BLaER1 (cell line): ENCODE results near the gene CDC42BPB.
A peak's percentile ranks its signal among the peaks of the same experiment; 100 is the strongest.

Experiments
- H3K27ac ChIP-seq: shearing (Covaris generic); formaldehyde crosslinking; 2 replicates; pipeline ENCODE4 v1.8.1; 2022
- H3K27me3 ChIP-seq: shearing (Covaris generic); formaldehyde crosslinking; 2 replicates; pipeline ENCODE4 v1.8.1; 2022
- H3K36me3 ChIP-seq: shearing (Covaris generic); formaldehyde crosslinking; 2 replicates; pipeline ENCODE4 v1.8.1; 2022
- H3K4me1 ChIP-seq: shearing (Covaris generic); formaldehyde crosslinking; 2 replicates; pipeline ENCODE4 v1.8.1; 2022
- H3K4me2 ChIP-seq: shearing (Covaris generic); formaldehyde crosslinking; 2 replicates; pipeline ENCODE4 v1.8.1; 2022
- H3K4me3 ChIP-seq: shearing (Covaris generic); formaldehyde crosslinking; 2 replicates; pipeline ENCODE4 v1.8.1; 2022
- H3K9ac ChIP-seq: shearing (Covaris generic); formaldehyde crosslinking; 2 replicates; pipeline ENCODE4 v1.8.1; 2022
- H3K9me3 ChIP-seq: shearing (Covaris generic); formaldehyde crosslinking; 2 replicates; pipeline ENCODE4 v1.8.1; 2022
- H4K20me1 ChIP-seq: shearing (Covaris generic); formaldehyde crosslinking; 2 replicates; pipeline ENCODE4 v1.8.1; 2022
- Cebpa-rat ChIP-seq: shearing (Covaris generic); IDR thresholded peaks from 2 replicates; pipeline ENCODE4 v1.8.1; 2022

CDC42BPB gene, protein sequence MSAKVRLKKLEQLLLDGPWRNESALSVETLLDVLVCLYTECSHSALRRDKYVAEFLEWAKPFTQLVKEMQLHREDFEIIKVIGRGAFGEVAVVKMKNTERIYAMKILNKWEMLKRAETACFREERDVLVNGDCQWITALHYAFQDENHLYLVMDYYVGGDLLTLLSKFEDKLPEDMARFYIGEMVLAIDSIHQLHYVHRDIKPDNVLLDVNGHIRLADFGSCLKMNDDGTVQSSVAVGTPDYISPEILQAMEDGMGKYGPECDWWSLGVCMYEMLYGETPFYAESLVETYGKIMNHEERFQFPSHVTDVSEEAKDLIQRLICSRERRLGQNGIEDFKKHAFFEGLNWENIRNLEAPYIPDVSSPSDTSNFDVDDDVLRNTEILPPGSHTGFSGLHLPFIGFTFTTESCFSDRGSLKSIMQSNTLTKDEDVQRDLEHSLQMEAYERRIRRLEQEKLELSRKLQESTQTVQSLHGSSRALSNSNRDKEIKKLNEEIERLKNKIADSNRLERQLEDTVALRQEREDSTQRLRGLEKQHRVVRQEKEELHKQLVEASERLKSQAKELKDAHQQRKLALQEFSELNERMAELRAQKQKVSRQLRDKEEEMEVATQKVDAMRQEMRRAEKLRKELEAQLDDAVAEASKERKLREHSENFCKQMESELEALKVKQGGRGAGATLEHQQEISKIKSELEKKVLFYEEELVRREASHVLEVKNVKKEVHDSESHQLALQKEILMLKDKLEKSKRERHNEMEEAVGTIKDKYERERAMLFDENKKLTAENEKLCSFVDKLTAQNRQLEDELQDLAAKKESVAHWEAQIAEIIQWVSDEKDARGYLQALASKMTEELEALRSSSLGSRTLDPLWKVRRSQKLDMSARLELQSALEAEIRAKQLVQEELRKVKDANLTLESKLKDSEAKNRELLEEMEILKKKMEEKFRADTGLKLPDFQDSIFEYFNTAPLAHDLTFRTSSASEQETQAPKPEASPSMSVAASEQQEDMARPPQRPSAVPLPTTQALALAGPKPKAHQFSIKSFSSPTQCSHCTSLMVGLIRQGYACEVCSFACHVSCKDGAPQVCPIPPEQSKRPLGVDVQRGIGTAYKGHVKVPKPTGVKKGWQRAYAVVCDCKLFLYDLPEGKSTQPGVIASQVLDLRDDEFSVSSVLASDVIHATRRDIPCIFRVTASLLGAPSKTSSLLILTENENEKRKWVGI (N-terminal part only)

DNA sequence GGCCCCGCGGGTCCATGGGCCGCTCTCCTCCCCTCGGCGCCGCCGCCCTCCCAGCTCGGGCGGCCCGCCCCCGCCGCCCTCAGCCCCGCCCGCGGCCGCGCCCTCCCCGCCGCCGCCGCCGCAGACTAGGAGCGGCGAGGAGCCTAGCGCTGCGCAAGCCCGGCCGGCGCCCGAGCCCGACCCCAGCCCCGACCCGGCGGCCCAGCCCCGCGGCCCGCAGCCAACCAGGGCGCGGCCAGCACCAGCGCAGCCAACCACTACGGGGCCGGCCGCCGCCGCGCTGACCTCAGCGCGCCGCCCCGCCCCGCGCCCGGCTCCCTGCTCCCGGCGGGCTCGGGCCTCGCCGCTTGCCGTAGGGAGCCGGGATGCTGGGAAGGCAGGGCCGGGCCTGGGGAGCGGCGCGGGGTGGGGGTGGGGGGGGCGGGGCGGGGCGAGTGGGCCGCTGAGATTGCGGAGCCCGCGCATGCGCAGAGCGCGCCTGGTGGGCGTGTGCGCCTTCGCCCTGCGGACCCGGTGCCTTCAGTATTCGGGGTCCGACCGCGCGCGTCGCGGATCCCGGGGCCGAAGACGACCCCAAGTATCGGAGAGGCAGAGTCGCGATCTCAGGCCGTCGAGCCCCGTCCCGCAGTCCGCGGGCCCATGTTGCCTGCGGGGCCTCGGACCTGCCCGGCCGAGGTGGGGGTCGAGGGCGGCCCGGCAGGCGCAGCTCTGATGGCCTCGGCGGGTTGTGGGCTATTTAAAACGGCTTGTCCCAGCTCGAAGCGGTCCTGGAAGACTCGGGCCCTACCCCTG, at the start of gene CDC42BPB:
Gene CDC42BPB, minus strand, starts transcription at position 178 of the 792 bp plus-strand sequence. CDS start 376 bp downstream, outside the sequence.
- Histone ChIP-seq H4K20me1 (0 out of 2 replicates have a peak, but pooled peaks cover 9% of the 10 kb centered on the region), H3K9ac (peak within 1 kb of the TSS; percentile 74), H3K36me3 (no peaks in the 10 kb centered on the region), H3K4me3 (peak within 1 kb of the TSS; percentile 75), H3K4me1 (peaks cover 15% of the 10 kb centered on the region), H3K4me2 (peak within 1 kb of the TSS; percentile 78), H3K27ac (0 out of 2 replicates have a peak within 1 kb of the TSS, but pooled peaks have one; percentile 38), H3K27me3 (peaks cover 37% of the 10 kb centered on the region), H3K9me3 (peaks cover 4% of the 10 kb centered on the region; the same call in 1 of the 2 replicates)
- TF ChIP-seq Cebpa-rat, result no peak

DNA sequence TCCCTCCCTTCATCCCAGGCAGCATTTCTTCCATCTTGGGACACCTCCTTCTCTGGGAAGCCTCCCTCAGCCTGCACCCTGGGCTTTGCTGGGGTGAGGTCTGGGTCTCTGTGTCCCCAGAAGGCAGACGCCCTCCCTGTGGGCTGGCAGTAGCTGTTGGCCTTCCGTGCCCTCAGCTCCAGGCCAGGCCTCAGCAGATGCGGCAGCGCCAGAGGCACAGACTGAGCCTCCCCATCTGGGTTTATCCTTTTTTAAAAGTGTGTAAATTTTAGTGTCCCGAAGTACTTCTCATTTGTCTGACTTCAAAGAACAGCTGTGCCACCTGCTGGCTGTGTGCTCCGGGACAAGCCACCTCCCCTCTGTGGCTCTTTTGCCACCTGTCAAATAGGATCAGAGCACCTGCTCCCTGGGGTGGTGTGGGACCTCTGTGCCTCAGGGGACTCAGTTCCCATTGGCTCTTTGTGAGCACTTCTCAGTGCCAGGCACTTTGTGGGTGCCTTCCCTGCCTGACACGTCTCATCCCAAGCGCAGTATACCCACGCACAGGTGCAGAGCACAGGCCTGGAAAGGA, 48.3 kb upstream of the CDC42BPB start:
- no peaks in the 10 kb centered on the region for H3K36me3 ChIP-seq
- no peak overlapping the region for H3K9ac ChIP-seq
- no peak overlapping the region for H3K4me3 ChIP-seq
- peak overlapping the region; percentile 23; the same call in 1 of the 2 replicates for H3K27ac ChIP-seq
- H3K9me3 ChIP-seq, result no peaks in the 10 kb centered on the region
- peaks cover 48% of the 10 kb centered on the region for H3K27me3 ChIP-seq
- H3K4me2 ChIP-seq, result peak overlapping the region; percentile 65
- no peak for TF ChIP-seq Cebpa-rat
- peaks cover 23% of the 10 kb centered on the region for H4K20me1 ChIP-seq
- H3K4me1 ChIP-seq, result peaks cover 67% of the 10 kb centered on the region

DNA sequence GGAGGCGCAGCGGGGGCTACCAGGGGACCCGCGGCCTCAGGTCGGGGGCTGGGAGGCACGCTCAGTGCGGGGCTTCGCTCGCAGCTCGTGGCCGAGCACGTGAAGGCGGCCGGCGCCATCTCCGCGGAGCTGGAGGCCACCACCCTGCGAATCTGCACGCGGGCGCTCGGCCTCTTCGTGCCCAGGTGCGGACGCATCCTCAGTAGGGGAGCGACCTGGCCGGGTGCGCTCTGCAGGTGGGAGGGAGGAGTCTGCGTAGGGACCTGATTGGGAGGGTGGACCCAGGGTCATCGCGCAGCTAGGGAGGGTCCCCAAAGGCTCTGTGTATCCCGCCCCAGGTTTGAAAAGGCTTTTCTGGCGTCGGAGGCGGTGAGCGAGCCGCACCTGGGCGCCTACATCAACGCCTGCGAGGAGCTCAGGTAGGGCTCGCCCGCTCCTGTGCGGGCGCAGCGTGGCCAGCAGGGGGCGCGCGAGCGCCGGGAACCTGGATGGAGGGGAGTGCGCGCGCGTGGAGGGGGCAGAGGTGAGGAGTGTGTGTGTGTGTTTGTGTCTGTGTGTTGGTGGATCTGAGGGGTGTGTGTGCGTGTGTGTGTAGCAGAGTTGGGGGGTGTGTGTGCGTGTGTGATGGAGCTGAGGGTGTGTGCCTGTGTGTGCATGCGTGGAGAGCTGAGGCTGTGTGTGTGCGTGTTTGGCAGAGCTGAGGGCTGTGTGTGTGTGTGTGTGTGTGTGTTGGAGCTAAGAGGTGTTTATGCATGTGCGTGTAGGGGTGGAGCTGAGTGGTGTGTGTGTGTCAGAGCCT, 47.5 kb upstream of the CDC42BPB start:
- no peaks in the 10 kb centered on the region for H3K9me3 ChIP-seq
- no peak for TF ChIP-seq Cebpa-rat
- H3K4me1 ChIP-seq, result peaks cover 66% of the 10 kb centered on the region
- no peaks in the 10 kb centered on the region for H3K36me3 ChIP-seq
- no peak overlapping the region for H3K27ac ChIP-seq
- H3K9ac ChIP-seq, result no peak overlapping the region
- H3K4me2 ChIP-seq, result peak overlapping the region; percentile 65
- peaks cover 23% of the 10 kb centered on the region for H4K20me1 ChIP-seq
- H3K27me3 ChIP-seq, result peaks cover 54% of the 10 kb centered on the region
- no peak overlapping the region for H3K4me3 ChIP-seq

DNA sequence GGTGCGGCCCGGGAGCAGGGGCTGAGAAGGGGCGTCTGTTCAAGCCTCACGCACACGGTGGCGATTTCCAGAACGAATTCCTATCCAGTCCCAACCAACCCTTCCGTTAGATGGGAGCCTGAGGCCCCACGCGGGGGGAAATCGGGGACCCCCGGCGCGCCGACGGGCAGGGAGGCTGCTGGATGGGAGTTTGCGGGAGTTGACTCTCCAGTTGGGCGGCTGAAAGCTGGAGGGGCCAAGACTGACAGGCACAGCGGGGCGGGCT, 47.0 kb upstream of the CDC42BPB start:
- H4K20me1 ChIP-seq, result peaks cover 23% of the 10 kb centered on the region
- peak overlapping the region; percentile 65; the same call in 1 of the 2 replicates for H3K4me2 ChIP-seq
- no peaks in the 10 kb centered on the region for H3K9me3 ChIP-seq
- H3K4me1 ChIP-seq, result peaks cover 68% of the 10 kb centered on the region
- no peak overlapping the region for H3K9ac ChIP-seq
- no peak overlapping the region for H3K27ac ChIP-seq
- TF ChIP-seq Cebpa-rat, result no peak
- peaks cover 54% of the 10 kb centered on the region for H3K27me3 ChIP-seq
- H3K4me3 ChIP-seq, result no peak overlapping the region
- no peaks in the 10 kb centered on the region for H3K36me3 ChIP-seq

DNA sequence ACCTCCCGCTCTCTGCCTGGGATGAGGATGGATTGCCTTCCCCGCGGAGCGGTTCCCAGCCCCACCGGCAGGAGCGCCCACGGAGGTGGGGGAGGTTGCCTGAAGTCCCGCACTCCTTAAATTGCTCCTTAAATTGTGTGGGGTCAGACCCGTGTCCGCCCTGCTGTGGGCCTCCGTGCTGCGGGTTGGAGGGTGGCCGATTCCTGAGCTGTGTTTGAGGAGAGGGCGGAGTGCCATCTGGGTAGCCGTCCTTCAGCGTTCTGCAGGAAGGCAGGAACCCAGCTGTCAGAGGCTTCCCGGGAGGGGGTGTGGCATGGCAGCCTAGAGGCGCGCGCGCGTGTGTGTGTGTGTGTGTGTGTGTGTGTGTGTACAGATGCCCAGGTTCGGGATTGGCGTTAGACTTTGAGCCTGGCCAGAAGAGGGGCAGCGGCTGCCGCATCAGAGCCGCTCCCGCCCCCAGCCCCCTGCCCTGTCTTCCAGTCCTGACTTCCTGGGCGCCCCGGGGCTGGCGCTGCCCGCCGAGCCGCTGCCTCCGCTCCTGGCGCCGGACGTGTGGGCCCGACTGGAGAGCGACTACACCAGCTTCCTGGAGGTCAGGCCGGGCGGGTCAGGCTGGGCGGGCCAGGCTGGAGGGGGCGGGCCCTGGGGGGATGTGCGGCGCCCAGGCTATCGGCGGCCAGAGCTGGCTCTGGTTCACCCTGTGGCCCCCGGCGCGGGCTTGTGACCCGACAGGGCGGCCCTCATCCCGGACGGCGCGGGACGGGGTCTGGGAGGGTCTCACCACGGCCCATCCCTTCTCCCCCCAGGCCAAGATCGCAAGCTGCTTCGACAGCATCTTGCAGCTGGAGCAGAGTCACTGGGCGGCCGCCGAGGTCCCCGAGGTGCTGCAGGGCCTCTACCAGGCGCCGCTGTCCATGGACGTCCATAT, 46.4 kb upstream of the CDC42BPB start:
- Histone ChIP-seq H3K4me1 (peaks cover 69% of the 10 kb centered on the region), H3K9ac (no peak overlapping the region)
- TF ChIP-seq Cebpa-rat, result no peak

DNA sequence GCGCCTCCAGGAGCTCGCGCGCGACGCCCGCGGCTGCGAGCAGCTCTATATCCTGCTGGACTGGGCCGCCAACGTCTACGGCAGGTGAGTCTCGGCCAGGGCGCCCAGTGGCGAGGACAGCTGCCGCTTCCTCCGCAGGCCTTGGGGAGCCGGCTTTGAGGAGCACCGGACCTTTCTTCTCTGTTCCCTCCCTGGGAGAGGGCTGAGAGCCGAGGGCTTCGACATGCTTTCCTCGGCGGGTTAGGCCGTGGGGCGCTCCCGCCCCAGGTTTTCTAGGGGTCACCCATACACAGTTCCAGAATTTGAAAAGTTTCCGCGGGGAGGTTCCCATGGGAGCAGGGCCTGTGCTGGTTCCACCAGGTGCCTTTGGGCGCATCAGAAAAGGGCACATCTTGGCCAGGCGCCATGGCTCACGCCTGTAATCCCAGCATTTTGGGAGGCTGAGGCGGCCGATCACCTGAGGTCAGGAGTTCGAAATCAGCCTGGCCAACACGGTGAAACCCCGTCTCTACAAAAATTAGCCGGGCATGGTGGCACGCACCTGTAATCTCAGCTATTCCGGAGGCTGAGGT, 45.4 kb upstream of the CDC42BPB start:
- Histone ChIP-seq H3K36me3 (no peaks in the 10 kb centered on the region), H3K4me3 (peak overlapping the region; percentile 25; the same call in 1 of the 2 replicates), H3K9me3 (no peaks in the 10 kb centered on the region), H3K4me2 (no peak overlapping the region), H3K9ac (no peak overlapping the region), H3K4me1 (peaks cover 60% of the 10 kb centered on the region), H3K27ac (no peak overlapping the region), H3K27me3 (peaks cover 54% of the 10 kb centered on the region), H4K20me1 (peaks cover 23% of the 10 kb centered on the region)
- no peak for TF ChIP-seq Cebpa-rat

More for the DNA sequence above, 46.4 kb upstream of the CDC42BPB start:
- Histone ChIP-seq H3K9me3 (no peaks in the 10 kb centered on the region), H3K4me2 (peak overlapping the region; percentile 70), H4K20me1 (peaks cover 23% of the 10 kb centered on the region), H3K27ac (no peak overlapping the region), H3K27me3 (peaks cover 54% of the 10 kb centered on the region), H3K4me3 (peak overlapping the region; percentile 25; the same call in 1 of the 2 replicates), H3K36me3 (no peaks in the 10 kb centered on the region)
